Measurements from ENCODE around the gene RNF141.

Gene RNF141

DNA sequence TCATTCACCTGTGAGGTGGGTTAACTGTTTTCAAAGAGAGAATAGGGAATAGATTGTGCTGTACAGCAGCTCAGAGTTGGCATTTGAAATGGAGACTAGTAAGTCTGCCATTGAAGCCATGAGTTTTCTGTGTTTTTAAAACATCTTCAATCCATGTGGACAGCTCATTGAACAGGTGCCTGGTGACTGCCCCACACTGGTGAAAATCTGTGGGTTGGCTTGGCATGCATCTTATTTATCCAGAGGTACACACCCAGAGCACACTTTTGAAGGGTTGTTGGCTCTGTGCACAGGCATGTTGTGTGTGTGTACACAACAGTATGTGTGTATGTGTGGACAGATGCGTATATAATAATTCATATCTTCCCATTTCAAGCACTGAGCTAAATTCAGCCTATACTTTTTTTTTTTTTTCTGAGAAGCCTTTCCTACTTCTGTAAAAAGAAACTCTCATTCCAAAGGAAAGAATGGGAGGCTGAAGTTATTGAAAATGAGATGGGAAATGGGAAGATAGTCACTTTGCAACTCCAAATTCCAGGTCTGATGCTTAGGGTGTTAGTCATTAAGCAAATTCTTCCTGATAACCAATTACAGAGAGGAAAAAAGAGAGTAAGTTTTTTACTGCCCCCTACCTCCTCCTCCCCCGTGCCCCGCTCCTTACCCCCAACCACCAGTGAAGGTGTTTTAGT is 34.5 kb upstream of the RNF141 start:
- ChIA-PET CTCF (no interaction called here), POLR2A (no interaction called here)
- no peak overlapping the region for H3K27ac ChIP-seq (ENCODE audit: extremely low read depth, low read depth, low read length)
- H3K4me3 ChIP-seq (ENCODE audit: low read depth, low read length): no peak overlapping the region
- H3K4me1 ChIP-seq (ENCODE audit: control insufficient read depth, insufficient read depth, low read length): no peaks in the 10 kb centered on the region
- H3K9me3 ChIP-seq (ENCODE audit: control insufficient read depth, insufficient read depth, low read depth, low read length): no peaks in the 10 kb centered on the region
- no peaks in the 10 kb centered on the region for H3K36me3 ChIP-seq (ENCODE audit: control insufficient read depth in 2 of 2, insufficient read depth in 1 of 2, low read length in 2 of 2)
- no peak for TF ChIP-seq KLF9 (tag by site-specific recombination; IDR thresholded peaks at IDR 0.05; ENCODE audit: low read depth)
- no peak for TF ChIP-seq ZFHX2 (tag by site-specific recombination; conservative IDR thresholded peaks at IDR 0.05)
- no peak for TF ChIP-seq GLIS1 (tag by site-specific recombination; IDR thresholded peaks at IDR 0.05)
- no peak for TF ChIP-seq ZNF707 (tag by site-specific recombination; IDR thresholded peaks at IDR 0.05)
- TF ChIP-seq, protein P1, sequence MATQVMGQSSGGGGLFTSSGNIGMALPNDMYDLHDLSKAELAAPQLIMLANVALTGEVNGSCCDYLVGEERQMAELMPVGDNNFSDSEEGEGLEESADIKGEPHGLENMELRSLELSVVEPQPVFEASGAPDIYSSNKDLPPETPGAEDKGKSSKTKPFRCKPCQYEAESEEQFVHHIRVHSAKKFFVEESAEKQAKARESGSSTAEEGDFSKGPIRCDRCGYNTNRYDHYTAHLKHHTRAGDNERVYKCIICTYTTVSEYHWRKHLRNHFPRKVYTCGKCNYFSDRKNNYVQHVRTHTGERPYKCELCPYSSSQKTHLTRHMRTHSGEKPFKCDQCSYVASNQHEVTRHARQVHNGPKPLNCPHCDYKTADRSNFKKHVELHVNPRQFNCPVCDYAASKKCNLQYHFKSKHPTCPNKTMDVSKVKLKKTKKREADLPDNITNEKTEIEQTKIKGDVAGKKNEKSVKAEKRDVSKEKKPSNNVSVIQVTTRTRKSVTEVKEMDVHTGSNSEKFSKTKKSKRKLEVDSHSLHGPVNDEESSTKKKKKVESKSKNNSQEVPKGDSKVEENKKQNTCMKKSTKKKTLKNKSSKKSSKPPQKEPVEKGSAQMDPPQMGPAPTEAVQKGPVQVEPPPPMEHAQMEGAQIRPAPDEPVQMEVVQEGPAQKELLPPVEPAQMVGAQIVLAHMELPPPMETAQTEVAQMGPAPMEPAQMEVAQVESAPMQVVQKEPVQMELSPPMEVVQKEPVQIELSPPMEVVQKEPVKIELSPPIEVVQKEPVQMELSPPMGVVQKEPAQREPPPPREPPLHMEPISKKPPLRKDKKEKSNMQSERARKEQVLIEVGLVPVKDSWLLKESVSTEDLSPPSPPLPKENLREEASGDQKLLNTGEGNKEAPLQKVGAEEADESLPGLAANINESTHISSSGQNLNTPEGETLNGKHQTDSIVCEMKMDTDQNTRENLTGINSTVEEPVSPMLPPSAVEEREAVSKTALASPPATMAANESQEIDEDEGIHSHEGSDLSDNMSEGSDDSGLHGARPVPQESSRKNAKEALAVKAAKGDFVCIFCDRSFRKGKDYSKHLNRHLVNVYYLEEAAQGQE (tag by site-specific recombination; IDR thresholded peaks at IDR 0.05): no peak
- TF ChIP-seq ZBTB21 (tag by site-specific recombination; IDR thresholded peaks at IDR 0.05): no peak
- no peak for TF ChIP-seq ZNF335 (tag by site-specific recombination; conservative IDR thresholded peaks at IDR 0.05)
- no peak for TF ChIP-seq ZNF585B (tag by site-specific recombination; IDR thresholded peaks at IDR 0.05)
- TF ChIP-seq YY1 (tag by site-specific recombination; IDR thresholded peaks at IDR 0.05): no peak
- no peak for TF ChIP-seq ZNF654 (tag by site-specific recombination; IDR thresholded peaks at IDR 0.05; ENCODE audit: low read depth)
- TF ChIP-seq SETDB1 (IDR thresholded peaks at IDR 0.05; ENCODE audit: insufficient read length, low read length): no peak
- TF ChIP-seq ZNF24 (tag by site-specific recombination; IDR thresholded peaks at IDR 0.05): no peak
- no peak for TF ChIP-seq KLF10 (tag by site-specific recombination; IDR thresholded peaks at IDR 0.05)
- TF ChIP-seq ZNF530 (tag by site-specific recombination; IDR thresholded peaks at IDR 0.05; ENCODE audit: low read depth): no peak
- TF ChIP-seq OVOL3 (tag by site-specific recombination; IDR thresholded peaks at IDR 0.05): no peak
- TF ChIP-seq, protein P2, sequence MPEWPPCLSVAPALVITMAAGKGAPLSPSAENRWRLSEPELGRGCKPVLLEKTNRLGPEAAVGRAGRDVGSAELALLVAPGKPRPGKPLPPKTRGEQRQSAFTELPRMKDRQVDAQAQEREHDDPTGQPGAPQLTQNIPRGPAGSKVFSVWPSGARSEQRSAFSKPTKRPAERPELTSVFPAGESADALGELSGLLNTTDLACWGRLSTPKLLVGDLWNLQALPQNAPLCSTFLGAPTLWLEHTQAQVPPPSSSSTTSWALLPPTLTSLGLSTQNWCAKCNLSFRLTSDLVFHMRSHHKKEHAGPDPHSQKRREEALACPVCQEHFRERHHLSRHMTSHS (tag by site-specific recombination; IDR thresholded peaks at IDR 0.05): no peak
- no peak for TF ChIP-seq ZNF133 (tag by site-specific recombination; IDR thresholded peaks at IDR 0.05)

DNA sequence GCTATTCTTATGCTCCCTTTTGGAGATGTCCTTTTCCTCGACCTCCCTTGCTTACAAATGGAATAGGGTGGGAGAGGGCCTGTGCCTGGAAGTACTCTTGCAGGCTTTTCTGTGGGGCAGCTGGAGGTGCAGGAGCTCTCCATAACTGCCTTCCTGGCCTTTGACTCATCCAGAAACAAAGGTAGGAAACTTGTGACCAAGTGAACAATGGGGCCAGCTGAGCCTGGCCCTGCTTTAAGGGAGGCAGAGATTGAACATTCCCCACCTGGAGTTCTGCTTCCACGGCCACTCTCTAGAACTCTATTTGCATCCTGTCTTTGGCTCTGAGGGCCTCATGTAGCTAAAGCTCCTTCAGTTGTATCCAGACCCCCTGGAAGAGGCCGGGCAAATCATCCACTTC is 32.6 kb upstream of the RNF141 start:
- POLR2A ChIA-PET: no interaction called here
- no peaks in the 10 kb centered on the region for H3K36me3 ChIP-seq (ENCODE audit: control insufficient read depth in 2 of 2, insufficient read depth in 1 of 2, low read length in 2 of 2)

More for the DNA sequence above, 32.6 kb upstream of the RNF141 start:
- CTCF ChIA-PET: no interaction called here
- H3K4me1 ChIP-seq (ENCODE audit: control insufficient read depth, insufficient read depth, low read length): no peaks in the 10 kb centered on the region
- no peak for TF ChIP-seq SALL2 (tag by site-specific recombination; IDR thresholded peaks at IDR 0.05; ENCODE audit: borderline replicate concordance)
- TF ChIP-seq ZXDB (tag by site-specific recombination; IDR thresholded peaks at IDR 0.05): no peak
- TF ChIP-seq SP3 (tag by site-specific recombination; IDR thresholded peaks at IDR 0.05): no peak
- TF ChIP-seq ZNF16 (tag by site-specific recombination; IDR thresholded peaks at IDR 0.05; ENCODE audit: low read depth): no peak
- TF ChIP-seq, protein P3, sequence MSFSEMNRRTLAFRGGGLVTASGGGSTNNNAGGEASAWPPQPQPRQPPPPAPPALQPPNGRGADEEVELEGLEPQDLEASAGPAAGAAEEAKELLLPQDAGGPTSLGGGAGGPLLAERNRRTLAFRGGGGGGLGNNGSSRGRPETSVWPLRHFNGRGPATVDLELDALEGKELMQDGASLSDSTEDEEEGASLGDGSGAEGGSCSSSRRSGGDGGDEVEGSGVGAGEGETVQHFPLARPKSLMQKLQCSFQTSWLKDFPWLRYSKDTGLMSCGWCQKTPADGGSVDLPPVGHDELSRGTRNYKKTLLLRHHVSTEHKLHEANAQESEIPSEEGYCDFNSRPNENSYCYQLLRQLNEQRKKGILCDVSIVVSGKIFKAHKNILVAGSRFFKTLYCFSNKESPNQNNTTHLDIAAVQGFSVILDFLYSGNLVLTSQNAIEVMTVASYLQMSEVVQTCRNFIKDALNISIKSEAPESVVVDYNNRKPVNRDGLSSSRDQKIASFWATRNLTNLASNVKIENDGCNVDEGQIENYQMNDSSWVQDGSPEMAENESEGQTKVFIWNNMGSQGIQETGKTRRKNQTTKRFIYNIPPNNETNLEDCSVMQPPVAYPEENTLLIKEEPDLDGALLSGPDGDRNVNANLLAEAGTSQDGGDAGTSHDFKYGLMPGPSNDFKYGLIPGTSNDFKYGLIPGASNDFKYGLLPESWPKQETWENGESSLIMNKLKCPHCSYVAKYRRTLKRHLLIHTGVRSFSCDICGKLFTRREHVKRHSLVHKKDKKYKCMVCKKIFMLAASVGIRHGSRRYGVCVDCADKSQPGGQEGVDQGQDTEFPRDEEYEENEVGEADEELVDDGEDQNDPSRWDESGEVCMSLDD (tag by site-specific recombination; IDR thresholded peaks at IDR 0.05): no peak
- TF ChIP-seq KLF8 (tag by site-specific recombination; IDR thresholded peaks at IDR 0.05): no peak
- H3K9me3 ChIP-seq (ENCODE audit: control insufficient read depth, insufficient read depth, low read depth, low read length): no peaks in the 10 kb centered on the region
- no peak overlapping the region for H3K4me3 ChIP-seq (ENCODE audit: low read depth, low read length)
- H3K27ac ChIP-seq (ENCODE audit: extremely low read depth, low read depth, low read length): no peak overlapping the region
